ENCODE data around the gene FRMPD2. TPM values are rescaled to one million over a fixed set of nuclear protein-coding genes. Genes with fewer than 3 reads are reported as not detected.

Gene FRMPD2
- total RNA-seq, 4 donors from 2014 or later, result not detected

- Histone ChIP-seq H3K4me3 (no peak overlapping the region), H3K27me3 (peaks cover 0 to 3% (median 0%) of the 10 kb centered on the region in 3 donors), H3K27ac (no peak overlapping the region), H3K36me3 (no peaks in the 10 kb centered on the region), H3K9me3 (peaks cover 0 to 5% (median 0%) of the 10 kb centered on the region in 3 donors), H3K4me1 (no peaks in the 10 kb centered on the region)
- TF ChIP-seq CTCF (IDR thresholded peaks at IDR 0.05 in 4 of 5, conservative IDR thresholded peaks at IDR 0.05 in 1 of 5) (no peak), POLR2A (IDR thresholded peaks at IDR 0.05) (no peak)
- DNase-seq, result no peak
- in situ Hi-C loops (cut with MboI; ENCODE audit: low sequenced_read_pairs in 4 of 4), result no loop called here
- intact Hi-C loops (cut with DNase I; ENCODE audit: low total_unique reads), result no loop called here
- no peak for ATAC-seq
These were observed 13.2 kb upstream of the FRMPD2 start for GRCh38 chr10:48287417-48288391.

- intact Hi-C loops (cut with DNase I; ENCODE audit: low total_unique reads), result no loop called here
- ATAC-seq, result no peak
- H3K27ac ChIP-seq, result no peak overlapping the region
These were observed 11.9 kb upstream of the FRMPD2 start for GRCh38 chr10:48286356-48286755.

GRCh38 chr10:48285710-48286109, 11.2 kb upstream of the FRMPD2 start:
- Histone ChIP-seq H3K4me1 (no peaks in the 10 kb centered on the region), H3K9me3 (peaks cover 0 to 5% (median 0%) of the 10 kb centered on the region in 3 donors), H3K27me3 (peaks cover 0 to 3% (median 0%) of the 10 kb centered on the region in 3 donors), H3K27ac (no peak overlapping the region), H3K36me3 (no peaks in the 10 kb centered on the region), H3K4me3 (no peak overlapping the region)
- intact Hi-C loops (cut with DNase I; ENCODE audit: low total_unique reads), result no loop called here
- TF ChIP-seq CTCF (IDR thresholded peaks at IDR 0.05 in 4 of 5, conservative IDR thresholded peaks at IDR 0.05 in 1 of 5) (no peak), POLR2A (IDR thresholded peaks at IDR 0.05) (no peak)
- no peak for DNase-seq
- no peak for ATAC-seq
- in situ Hi-C loops (cut with MboI; ENCODE audit: low sequenced_read_pairs in 4 of 4), result no loop called here

More at GRCh38 chr10:48286356-48286755, 11.9 kb upstream of the FRMPD2 start:
- no peaks in the 10 kb centered on the region for H3K4me1 ChIP-seq
- peaks cover 0 to 5% (median 0%) of the 10 kb centered on the region in 3 donors for H3K9me3 ChIP-seq
- peaks cover 0 to 3% (median 0%) of the 10 kb centered on the region in 3 donors for H3K27me3 ChIP-seq
- no peaks in the 10 kb centered on the region for H3K36me3 ChIP-seq
- DNase-seq, result no peak
- TF ChIP-seq CTCF (IDR thresholded peaks at IDR 0.05 in 4 of 5, conservative IDR thresholded peaks at IDR 0.05 in 1 of 5) (no peak), POLR2A (IDR thresholded peaks at IDR 0.05) (no peak)
- in situ Hi-C loops (cut with MboI; ENCODE audit: low sequenced_read_pairs in 4 of 4), result no loop called here
- H3K4me3 ChIP-seq, result no peak overlapping the region

GRCh38 chr10:48284811-48285210, 10.3 kb upstream of the FRMPD2 start:
- H3K9me3 ChIP-seq, result peaks cover 0 to 5% (median 0%) of the 10 kb centered on the region in 3 donors
- H3K27ac ChIP-seq, result no peak overlapping the region
- peaks cover 0 to 3% (median 0%) of the 10 kb centered on the region in 3 donors for H3K27me3 ChIP-seq
- no peaks in the 10 kb centered on the region for H3K36me3 ChIP-seq
- ATAC-seq (no peak), DNase-seq (no peak)
- intact Hi-C loops (cut with DNase I; ENCODE audit: low total_unique reads) (no loop called here), in situ Hi-C loops (cut with MboI; ENCODE audit: low sequenced_read_pairs in 4 of 4) (no loop called here)
- H3K4me1 ChIP-seq, result no peaks in the 10 kb centered on the region
- no peak overlapping the region for H3K4me3 ChIP-seq
- TF ChIP-seq POLR2A (IDR thresholded peaks at IDR 0.05) (no peak), CTCF (IDR thresholded peaks at IDR 0.05 in 4 of 5, conservative IDR thresholded peaks at IDR 0.05 in 1 of 5) (no peak)
